HFFc6 (cell line): ENCODE measurements around the gene SCUBE1. TPM values are rescaled to one million over a fixed set of nuclear protein-coding genes. Genes with fewer than 3 reads are reported as not detected.

Experiments
- DNase-seq: peaks from one replicate; pipeline ENCODE4 v3.0.0-alpha.2; 2018
- H3K27ac Mint-ChIP-seq: 2 replicates; pipeline ENCODE4 v1.8.0; 2020; ENCODE audit warnings: mild to moderate bottlenecking, mixed read lengths
- H3K27me3 Mint-ChIP-seq: 2 replicates; pipeline ENCODE4 v1.8.0; 2021; ENCODE audit warnings: mild to moderate bottlenecking, moderate library complexity, mixed read lengths; ENCODE audit not compliant: insufficient read depth
- H3K36me3 Mint-ChIP-seq: 2 replicates; pipeline ENCODE4 v1.8.0; 2021; ENCODE audit warnings: low read depth, mixed read lengths
- H3K4me1 Mint-ChIP-seq: 2 replicates; pipeline ENCODE4 v1.8.0; 2020; ENCODE audit warnings: low read depth, mixed read lengths
- H3K4me3 Mint-ChIP-seq: 2 replicates; pipeline ENCODE4 v1.8.0; 2020; ENCODE audit warnings: mild to moderate bottlenecking, moderate library complexity, mixed read lengths
- H3K9me3 Mint-ChIP-seq: 2 replicates; pipeline ENCODE4 v1.8.0; 2020; ENCODE audit warnings: mild to moderate bottlenecking, mixed read lengths
- total RNA-seq, 6 experiments: library from RNA; stranded (reverse); fragmentation: NEBNext Ultra II Directional; extraction: Animal tissue kit (Norgen Biotek cat#: 25700); gene quantifications; 2 replicates in 1 of 6; 3 replicates in 5 of 6; pipeline ENCODE4 v1.2.3, GENCODE V29; 2021
- TF ChIP-seq, protein P1 (sequence below): fragments of 200-600 bp; sonication (generic); IDR thresholded peaks from 2 replicates; pipeline ENCODE4 v1.5.0; 2021; ENCODE audit warnings: antibody characterized with exemption, mild to moderate bottlenecking

The SCUBE1 gene
- total RNA-seq, 6 experiments from 2014 or later, result not detected

DNA sequence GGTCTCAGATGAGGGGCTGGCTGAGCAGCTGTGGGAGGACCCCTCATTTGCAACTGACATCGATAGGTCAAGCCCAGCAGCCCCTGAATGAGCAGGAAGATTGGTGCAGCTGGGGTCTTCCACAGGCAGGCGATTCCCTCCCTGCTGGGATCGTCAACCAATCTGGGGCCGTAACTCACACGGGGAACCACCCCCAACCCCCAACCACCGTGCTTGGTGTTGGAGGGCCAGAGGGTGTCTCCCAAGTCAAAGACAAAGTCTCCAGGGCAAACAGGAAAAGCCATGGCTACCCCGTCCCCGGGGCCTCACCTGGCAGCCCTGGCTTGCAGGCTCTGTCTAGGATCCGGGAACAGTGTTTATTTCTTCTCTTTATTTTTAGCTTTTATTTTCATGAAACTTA, 26.9 kb upstream of the SCUBE1 start:
- no peak for DNase-seq
- Mint-ChIP-seq H3K9me3 (peaks cover 9% of the 10 kb centered on the region), H3K4me1 (peaks cover 5% of the 10 kb centered on the region; the same call in 1 of the 2 replicates), H3K27me3 (peaks cover 23% of the 10 kb centered on the region), H3K27ac (no peak overlapping the region), H3K4me3 (no peak overlapping the region), H3K36me3 (peaks cover 7% of the 10 kb centered on the region; the same call in 1 of the 2 replicates)
- TF ChIP-seq, protein P1, sequence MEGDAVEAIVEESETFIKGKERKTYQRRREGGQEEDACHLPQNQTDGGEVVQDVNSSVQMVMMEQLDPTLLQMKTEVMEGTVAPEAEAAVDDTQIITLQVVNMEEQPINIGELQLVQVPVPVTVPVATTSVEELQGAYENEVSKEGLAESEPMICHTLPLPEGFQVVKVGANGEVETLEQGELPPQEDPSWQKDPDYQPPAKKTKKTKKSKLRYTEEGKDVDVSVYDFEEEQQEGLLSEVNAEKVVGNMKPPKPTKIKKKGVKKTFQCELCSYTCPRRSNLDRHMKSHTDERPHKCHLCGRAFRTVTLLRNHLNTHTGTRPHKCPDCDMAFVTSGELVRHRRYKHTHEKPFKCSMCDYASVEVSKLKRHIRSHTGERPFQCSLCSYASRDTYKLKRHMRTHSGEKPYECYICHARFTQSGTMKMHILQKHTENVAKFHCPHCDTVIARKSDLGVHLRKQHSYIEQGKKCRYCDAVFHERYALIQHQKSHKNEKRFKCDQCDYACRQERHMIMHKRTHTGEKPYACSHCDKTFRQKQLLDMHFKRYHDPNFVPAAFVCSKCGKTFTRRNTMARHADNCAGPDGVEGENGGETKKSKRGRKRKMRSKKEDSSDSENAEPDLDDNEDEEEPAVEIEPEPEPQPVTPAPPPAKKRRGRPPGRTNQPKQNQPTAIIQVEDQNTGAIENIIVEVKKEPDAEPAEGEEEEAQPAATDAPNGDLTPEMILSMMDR, result no peak

DNA sequence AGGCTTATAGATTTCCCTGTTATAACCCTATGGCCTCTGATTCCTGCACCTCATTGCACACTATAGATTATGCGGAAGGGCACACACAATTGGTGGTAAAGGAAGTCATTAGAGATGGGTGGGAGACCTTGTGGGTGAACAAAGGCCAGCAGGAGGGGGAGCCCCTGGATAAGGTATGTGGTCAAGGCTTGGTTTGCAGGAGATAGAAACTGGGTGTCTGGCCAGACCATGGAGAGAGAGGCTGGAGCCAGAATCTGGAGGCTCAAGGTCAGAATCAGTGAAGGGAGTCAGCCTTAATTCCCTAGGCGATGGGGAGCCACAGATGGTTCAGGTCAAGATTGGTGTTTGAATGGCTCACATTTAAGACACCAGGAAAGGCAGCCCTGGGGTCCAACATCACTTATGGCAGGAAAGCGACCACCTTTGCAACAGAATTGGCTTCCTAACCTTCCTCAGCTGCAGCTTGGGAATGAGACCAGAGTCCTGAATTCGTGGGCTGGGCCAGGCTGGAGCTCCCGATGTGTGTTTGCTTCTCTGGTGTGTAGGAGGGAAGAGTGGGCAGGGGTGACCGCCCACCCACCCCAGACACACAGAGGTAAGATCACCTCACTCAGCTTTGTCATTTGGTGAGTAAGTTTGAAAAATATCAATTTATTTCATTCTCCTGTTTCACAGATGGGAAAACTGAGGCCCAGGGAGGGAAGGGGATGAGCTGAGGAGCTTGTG, 22.7 kb upstream of the SCUBE1 start:
- no peaks in the 10 kb centered on the region for H3K36me3 Mint-ChIP-seq
- no peak for DNase-seq
- peaks cover 29% of the 10 kb centered on the region; the same call in 1 of the 2 replicates for H3K27me3 Mint-ChIP-seq
- H3K9me3 Mint-ChIP-seq, result no peaks in the 10 kb centered on the region
- no peak overlapping the region for H3K4me3 Mint-ChIP-seq
- peaks cover 5% of the 10 kb centered on the region; the same call in 1 of the 2 replicates for H3K4me1 Mint-ChIP-seq
- TF ChIP-seq, protein P1, result no peak
- no peak overlapping the region for H3K27ac Mint-ChIP-seq

DNA sequence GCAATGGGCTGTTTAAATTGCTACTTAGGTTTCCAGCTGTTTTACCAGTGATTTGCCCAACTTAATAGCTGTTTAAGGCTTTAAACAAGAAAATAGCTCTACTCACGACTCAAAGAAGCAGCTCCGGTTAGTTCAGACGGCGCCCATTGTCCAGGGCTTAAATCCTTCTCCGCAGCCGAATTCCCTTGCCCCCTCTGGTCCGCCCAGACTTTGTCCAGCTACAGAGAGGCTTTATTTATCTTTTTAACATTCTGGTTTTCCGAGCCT, 20.9 kb upstream of the SCUBE1 start:
- Mint-ChIP-seq H3K4me1 (peaks cover under 1% of the 10 kb centered on the region; the same call in 1 of the 2 replicates), H3K9me3 (no peaks in the 10 kb centered on the region), H3K4me3 (no peak overlapping the region), H3K36me3 (no peaks in the 10 kb centered on the region), H3K27me3 (peaks cover 27% of the 10 kb centered on the region), H3K27ac (no peak overlapping the region)
- DNase-seq, result no peak
- TF ChIP-seq, protein P1, result no peak

DNA sequence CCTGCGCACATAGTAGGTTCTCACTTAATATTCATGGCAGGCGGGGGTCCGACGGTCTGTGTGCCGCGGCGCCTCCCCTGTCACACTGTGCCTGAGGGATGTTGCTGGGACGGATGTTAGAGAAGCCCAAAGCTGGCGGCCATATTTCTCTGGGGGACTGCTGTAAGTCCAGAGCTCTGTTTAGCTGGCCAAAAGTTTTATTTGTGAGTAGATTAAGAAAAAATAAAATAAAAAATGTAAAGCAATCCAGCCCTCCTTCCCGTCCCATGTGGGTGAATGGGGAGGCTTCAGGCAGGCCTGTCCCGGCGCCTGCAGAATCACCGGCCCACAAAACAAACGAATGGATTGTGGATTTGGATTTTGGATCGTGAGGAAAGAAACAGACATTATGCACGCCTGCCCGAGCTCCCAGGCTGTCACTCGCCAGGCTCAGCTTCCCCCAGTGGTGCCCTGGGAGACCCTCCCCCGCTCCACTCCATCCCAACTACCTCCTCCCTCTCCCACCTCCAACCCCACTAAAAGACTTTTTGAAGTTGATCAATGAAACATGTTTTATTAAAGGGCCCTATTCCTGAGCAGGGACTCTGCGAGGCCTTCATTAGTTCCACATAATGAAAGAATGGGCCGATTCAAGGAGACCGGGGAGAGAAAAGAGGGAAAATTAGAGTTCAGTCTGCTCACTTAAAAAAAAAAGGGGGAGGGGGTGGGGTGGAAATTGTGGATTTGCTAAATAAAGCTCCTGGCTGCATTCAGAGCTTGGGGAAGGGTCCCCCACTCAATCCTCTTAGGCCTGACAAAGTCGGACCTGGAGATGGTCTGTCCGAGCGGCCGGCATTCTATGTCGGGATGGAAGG, 20.4 kb upstream of the SCUBE1 start:
- Mint-ChIP-seq H3K27me3 (peaks cover 30% of the 10 kb centered on the region), H3K4me1 (no peaks in the 10 kb centered on the region), H3K27ac (no peak overlapping the region), H3K36me3 (no peaks in the 10 kb centered on the region), H3K9me3 (no peaks in the 10 kb centered on the region), H3K4me3 (no peak overlapping the region)
- TF ChIP-seq, protein P1, result no peak
- DNase-seq, result no peak

DNA sequence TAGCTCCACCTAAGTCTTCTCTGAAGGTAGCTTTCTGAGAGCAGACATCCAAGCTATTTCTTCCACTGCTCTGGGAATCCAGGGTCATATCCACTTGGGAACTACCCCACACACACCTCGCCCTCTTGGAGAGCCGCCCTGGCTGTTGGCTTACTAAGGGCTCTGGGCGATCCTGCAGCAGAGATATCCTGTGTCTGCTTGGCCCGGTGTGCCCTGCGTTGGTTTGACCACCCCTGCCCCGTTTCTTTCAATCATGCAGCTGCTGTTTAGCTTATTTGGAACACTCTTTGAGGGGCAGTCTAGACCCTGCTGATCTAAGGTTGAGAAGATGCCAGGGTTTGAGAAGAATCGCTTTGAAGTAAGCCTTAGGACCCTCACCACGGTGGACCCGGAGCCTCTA, 17.4 kb upstream of the SCUBE1 start:
- no peak overlapping the region for H3K27ac Mint-ChIP-seq
- no peak for DNase-seq
- H3K27me3 Mint-ChIP-seq, result peaks cover 29% of the 10 kb centered on the region
- H3K4me3 Mint-ChIP-seq, result no peak overlapping the region
- no peaks in the 10 kb centered on the region for H3K9me3 Mint-ChIP-seq
- no peaks in the 10 kb centered on the region for H3K4me1 Mint-ChIP-seq
- TF ChIP-seq, protein P1, result no peak
- H3K36me3 Mint-ChIP-seq, result no peaks in the 10 kb centered on the region
